Uterus (tissue), 4 donors: ENCODE data around the gene AKAP7. TPM values are rescaled to one million over a fixed set of nuclear protein-coding genes. Genes with fewer than 3 reads are reported as not detected.
"Not testable (repeated sequence)": the region's sequence is repeated elsewhere in the genome, so short reads cannot be mapped to it uniquely, and the experiment has no call there.

ENCODE experiments used
- DNase-seq, 2 donors: peaks; one replicate each; pipeline ENCODE4 v3.0.0-alpha.2; 2019 to 2020
- H3K27ac ChIP-seq, 2 donors: fragments of 200-600 bp; sonication (generic); 1 replicate in 1 of 2; 2 replicates in 1 of 2; pipeline ENCODE4 v1.5.1; 2016 to 2018
- H3K27me3 ChIP-seq, 2 donors: fragments of 200-600 bp; sonication (generic); one replicate each; pipeline ENCODE4 v1.5.1; 2018 to 2019; ENCODE audit warnings: control low read depth in 1 of 2
- H3K36me3 ChIP-seq, 2 donors: fragments of 200-600 bp; sonication (generic); one replicate each; pipeline ENCODE4 v1.5.1; 2019; ENCODE audit warnings: control low read depth in 1 of 2
- H3K4me1 ChIP-seq, 2 donors: fragments of 200-600 bp; sonication (generic); one replicate each; pipeline ENCODE4 v1.5.1; 2018 to 2019; ENCODE audit warnings: control low read depth in 1 of 2
- H3K4me3 ChIP-seq, 2 donors: fragments of 200-600 bp; sonication (generic); 1 replicate in 1 of 2; 2 replicates in 1 of 2; pipeline ENCODE4 v1.5.1; 2018 to 2019; ENCODE audit warnings: mild to moderate bottlenecking in 1 of 2
- H3K9me3 ChIP-seq, 2 donors: fragments of 200-600 bp; sonication (generic); one replicate each; pipeline ENCODE4 v1.5.1; 2019; ENCODE audit warnings: control low read depth in 1 of 2
- CTCF ChIP-seq, 4 experiments: fragments of 200-600 bp in 2 of 4; fragments of 450-650 bp in 2 of 4; sonication (generic) in 2 of 4; IDR thresholded peaks; one replicate each; pipeline ENCODE4 v1.5.1; 2016 to 2019; ENCODE audit warnings: antibody characterized with exemption in 4 of 4, mild to moderate bottlenecking in 2 of 4, moderate library complexity in 1 of 4
- POLR2A ChIP-seq, 2 donors: fragments of 450-650 bp; IDR thresholded peaks; one replicate each; pipeline ENCODE4 v1.6.1; 2016; ENCODE audit warnings: antibody characterized with exemption in 2 of 2, mild to moderate bottlenecking in 1 of 2, moderate library complexity in 1 of 2
- intact Hi-C: fragments of 100-400 bp; cut with DNase I; formaldehyde crosslinking; loops from one replicate; pipeline ENCODE4 v1.15.1; 2023; ENCODE audit warnings: low total_unique reads
- total RNA-seq, 4 donors: library from RNA; depleted of rRNA in 3 of 4; stranded (reverse); fragments of >200 nt in 3 of 4; gene quantifications; one replicate each; pipeline versions ENCODE4 v1.1.0 to v1.2.4, GENCODE V29; 2014 to 2023
- donor health status: DM: yes; HTN: yes; CAD: no.

The AKAP7 gene
- total RNA-seq, 4 donors from 2014 or later: 7.4 to 25.3 (median 21.3) TPM

- intact Hi-C loops: no loop called here
- Histone ChIP-seq H3K4me1 (no peaks in the 10 kb centered on the region), H3K36me3 (no peaks in the 10 kb centered on the region)
These were observed 186.3 kb downstream of the AKAP7 start for GRCh38 chr6:131321589-131321988.

GRCh38 chr6:131322125-131322524 is 186.9 kb downstream of the AKAP7 start:
- TF ChIP-seq POLR2A (IDR thresholded peaks at IDR 0.05) (no peak), CTCF (IDR thresholded peaks at IDR 0.05) (no peak)
- H3K27me3 ChIP-seq: no peaks in the 10 kb centered on the region
- H3K27ac ChIP-seq: no peak overlapping the region
- no peak overlapping the region for H3K4me3 ChIP-seq
- no peaks in the 10 kb centered on the region for H3K9me3 ChIP-seq
- H3K36me3 ChIP-seq: no peaks in the 10 kb centered on the region
- no peaks in the 10 kb centered on the region for H3K4me1 ChIP-seq
- DNase-seq: no peak
- intact Hi-C loops: no loop called here

More at GRCh38 chr6:131321589-131321988, 186.3 kb downstream of the AKAP7 start:
- no peak for TF ChIP-seq POLR2A (IDR thresholded peaks at IDR 0.05)
- TF ChIP-seq CTCF (IDR thresholded peaks at IDR 0.05): no peak
- Histone ChIP-seq H3K27me3 (no peaks in the 10 kb centered on the region), H3K27ac (no peak overlapping the region), H3K4me3 (no peak overlapping the region), H3K9me3 (no peaks in the 10 kb centered on the region)
- DNase-seq: no peak

GRCh38 chr6:131325669-131326068 is 190.4 kb downstream of the AKAP7 start:
- H3K27me3 ChIP-seq, H3K9me3 ChIP-seq, H3K4me3 ChIP-seq, H3K27ac ChIP-seq, intact Hi-C loops, H3K4me1 ChIP-seq, DNase-seq, H3K36me3 ChIP-seq: not testable (repeated sequence)

GRCh38 chr6:131328727-131329126 is 193.5 kb downstream of the AKAP7 start:
- H3K27me3 ChIP-seq, intact Hi-C loops, H3K9me3 ChIP-seq, DNase-seq, H3K4me3 ChIP-seq, H3K36me3 ChIP-seq, H3K27ac ChIP-seq, H3K4me1 ChIP-seq: not testable (repeated sequence)

GRCh38 chr6:131331151-131331550 is 195.9 kb downstream of the AKAP7 start:
- Histone ChIP-seq H3K4me3 (no peak overlapping the region), H3K9me3 (no peaks in the 10 kb centered on the region), H3K4me1 (no peaks in the 10 kb centered on the region), H3K27ac (no peak overlapping the region), H3K36me3 (no peaks in the 10 kb centered on the region), H3K27me3 (no peaks in the 10 kb centered on the region)
- intact Hi-C loops: no loop called here
- TF ChIP-seq POLR2A (IDR thresholded peaks at IDR 0.05): no peak
- TF ChIP-seq CTCF (IDR thresholded peaks at IDR 0.05): no peak
- no peak for DNase-seq

GRCh38 chr6:131331873-131332781 is 196.9 kb downstream of the AKAP7 start:
- no peaks in the 10 kb centered on the region for H3K27me3 ChIP-seq
- H3K9me3 ChIP-seq: no peaks in the 10 kb centered on the region
- H3K4me3 ChIP-seq: no peak overlapping the region
- DNase-seq: no peak
- H3K4me1 ChIP-seq: no peaks in the 10 kb centered on the region
- no peak overlapping the region for H3K27ac ChIP-seq
- no peaks in the 10 kb centered on the region for H3K36me3 ChIP-seq
- TF ChIP-seq CTCF (IDR thresholded peaks at IDR 0.05) (no peak), POLR2A (IDR thresholded peaks at IDR 0.05) (no peak)
- intact Hi-C loops: no loop called here

Other genes starting within 250 kb of the AKAP7 start
- 100 to 1,000 TPM in 3 of 4 donors, 10 to 100 TPM in 1; 72.5 to 237 (median 148) TPM for gene EPB41L2, start 72.2 kb upstream of the AKAP7 start, total RNA-seq